GM12873 (cell line): ENCODE results near the gene TMC5.

Experiments used
- CTCF ChIP-seq: IDR thresholded peaks from 2 replicates; pipeline ENCODE4 v1.5.1; 2012; ENCODE audit warnings: low read depth, mild to moderate bottlenecking, moderate library complexity, low read length, control low read depth; ENCODE audit not compliant: insufficient read depth; ENCODE audit errors: missing control alignments

TMC5 gene

GRCh38 chr16:19474617-19475016, 56.9 kb downstream of the TMC5 start:
- no peak for TF ChIP-seq CTCF

- no peak for TF ChIP-seq CTCF
Measured at GRCh38 chr16:19478505-19478904, 60.8 kb downstream of the TMC5 start.

GRCh38 chr16:19479302-19479721, 61.6 kb downstream of the TMC5 start:
- TF ChIP-seq CTCF: no peak

- TF ChIP-seq CTCF: no peak
Measured at GRCh38 chr16:19481296-19481695, 63.6 kb downstream of the TMC5 start.

- no peak for TF ChIP-seq CTCF
Measured at GRCh38 chr16:19481769-19482168, 64.1 kb downstream of the TMC5 start.

- no peak for TF ChIP-seq CTCF
Measured at GRCh38 chr16:19482291-19482690, 64.6 kb downstream of the TMC5 start.

GRCh38 chr16:19484096-19484495, 66.4 kb downstream of the TMC5 start:
- TF ChIP-seq CTCF: no peak
